CD1c-positive myeloid dendritic cell (primary cell): ENCODE results near the gene RHOG.
"Not testable (repeated sequence)": the region's sequence is repeated elsewhere in the genome, so short reads cannot be mapped to it uniquely, and the experiment has no call there.

Source experiments
- DNase-seq: peaks from one replicate; pipeline ENCODE4 v3.0.0-alpha.2; 2016; ENCODE audit errors: extremely low spot score

Gene RHOG

DNA sequence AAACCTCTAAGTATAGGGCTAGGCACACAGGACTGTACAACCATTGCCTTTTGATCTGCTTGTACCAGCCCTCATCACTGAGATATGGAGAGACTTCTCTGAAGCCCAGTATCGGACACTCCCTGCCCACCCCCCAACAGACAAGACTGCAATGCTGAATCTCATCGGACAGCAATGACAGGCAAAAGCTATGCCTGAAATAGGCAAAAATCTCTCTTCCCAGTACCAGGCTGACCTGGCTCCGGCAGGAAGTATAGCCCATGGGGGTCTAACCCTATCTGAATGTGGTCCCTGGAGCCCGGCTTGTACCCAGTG, 6.5 kb downstream of the RHOG start:
- no peak for DNase-seq

DNA sequence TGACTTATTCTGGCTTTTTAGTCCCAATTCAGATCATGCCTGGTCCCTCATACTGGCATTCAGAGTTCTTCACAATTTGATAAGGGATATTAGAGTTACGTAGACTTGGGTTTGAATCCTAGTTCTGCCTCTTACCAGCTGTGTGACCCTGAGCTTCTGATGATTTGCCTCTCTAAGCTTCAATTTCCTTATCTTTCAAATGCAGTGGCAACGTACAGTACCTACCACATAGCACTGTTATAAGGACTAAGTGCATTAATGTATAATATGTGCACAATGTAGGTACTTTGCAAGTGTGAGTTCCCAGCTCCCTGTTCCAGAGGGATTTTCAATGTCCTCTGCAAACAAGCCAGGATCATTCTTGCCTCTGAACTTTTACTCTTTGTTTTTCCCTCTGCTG, 7.3 kb downstream of the RHOG start:
- DNase-seq, result no peak

DNA sequence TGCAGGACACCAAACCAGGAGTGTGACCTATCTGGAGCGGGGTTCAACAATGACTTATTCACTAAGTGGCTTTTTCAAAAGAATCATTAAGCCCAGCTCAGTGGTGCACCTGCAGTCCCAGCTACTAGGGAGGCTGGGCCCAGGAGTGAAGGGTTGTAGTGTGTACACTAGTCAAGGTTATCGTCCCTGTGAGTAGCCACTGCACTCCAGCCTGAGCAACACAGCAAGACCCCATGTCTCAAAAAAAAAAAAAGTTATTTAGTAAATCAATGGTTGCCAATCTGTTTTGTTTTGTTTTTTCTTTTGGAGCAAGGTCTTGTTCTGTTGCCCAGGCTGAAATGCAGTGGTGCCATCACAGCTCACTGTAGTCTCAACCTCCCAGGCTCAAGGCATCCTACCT, 7.9 kb downstream of the RHOG start:
- no peak for DNase-seq

DNA sequence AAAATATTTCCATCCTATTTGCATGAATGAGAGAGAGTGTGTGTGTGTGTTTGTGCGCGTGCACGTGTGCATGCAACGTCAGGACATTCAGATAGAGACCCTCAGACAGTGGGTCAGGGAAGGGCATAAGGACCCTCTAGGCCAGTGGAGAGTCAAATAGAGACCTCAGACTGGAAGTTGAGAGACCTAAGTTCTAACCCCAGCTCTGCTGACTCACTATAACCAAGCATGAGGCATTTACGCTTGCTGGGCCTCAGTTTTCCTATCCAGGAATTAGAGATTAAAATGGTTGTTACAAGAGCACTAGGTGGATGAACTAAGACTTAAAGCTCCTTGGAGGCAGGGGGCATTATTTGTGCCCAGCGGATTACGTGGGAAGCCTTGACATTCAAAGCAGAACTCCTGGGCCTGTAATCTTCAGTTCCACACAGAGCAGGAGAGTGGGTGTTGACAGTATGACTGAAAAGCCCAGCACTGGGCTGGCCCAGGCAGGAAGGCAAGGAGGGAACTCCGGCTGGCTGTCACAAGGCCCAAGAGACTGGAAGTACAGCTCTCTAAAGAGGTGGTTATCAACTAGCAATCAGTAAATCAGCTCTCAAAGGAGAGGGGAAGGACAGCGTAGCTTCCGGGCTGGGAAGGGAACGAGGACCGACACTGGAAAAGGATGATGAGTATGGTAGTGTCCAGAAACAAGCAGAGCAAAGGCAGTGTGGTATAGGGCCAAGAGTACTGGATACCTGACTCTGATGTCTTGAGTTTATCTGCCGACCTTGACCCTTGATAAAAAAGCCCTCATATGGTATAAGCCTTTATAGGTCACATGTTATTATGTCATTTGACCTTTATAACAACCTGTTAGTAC, 9.2 kb downstream of the RHOG start:
- DNase-seq, result peak; percentile 91

DNA sequence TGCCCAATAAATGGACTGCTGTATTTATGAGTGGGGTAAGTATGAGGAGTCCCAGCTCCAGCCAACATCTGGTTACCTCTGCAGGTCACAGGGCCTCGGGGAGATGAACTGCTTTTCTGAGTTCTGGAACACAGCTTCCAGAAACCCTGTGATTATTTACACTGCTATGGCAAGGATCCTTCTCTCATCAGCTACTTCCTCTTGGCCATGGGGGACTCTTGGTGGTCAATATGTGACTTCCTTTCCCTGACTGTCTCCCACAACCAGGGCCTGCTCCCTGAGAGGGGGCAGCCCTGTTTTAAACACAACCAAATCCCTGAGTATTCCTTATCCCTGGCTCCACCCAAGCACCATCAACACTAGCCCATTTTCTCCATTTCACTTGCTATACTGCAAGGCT, 10.0 kb downstream of the RHOG start:
- DNase-seq, result peak; percentile 44

DNA sequence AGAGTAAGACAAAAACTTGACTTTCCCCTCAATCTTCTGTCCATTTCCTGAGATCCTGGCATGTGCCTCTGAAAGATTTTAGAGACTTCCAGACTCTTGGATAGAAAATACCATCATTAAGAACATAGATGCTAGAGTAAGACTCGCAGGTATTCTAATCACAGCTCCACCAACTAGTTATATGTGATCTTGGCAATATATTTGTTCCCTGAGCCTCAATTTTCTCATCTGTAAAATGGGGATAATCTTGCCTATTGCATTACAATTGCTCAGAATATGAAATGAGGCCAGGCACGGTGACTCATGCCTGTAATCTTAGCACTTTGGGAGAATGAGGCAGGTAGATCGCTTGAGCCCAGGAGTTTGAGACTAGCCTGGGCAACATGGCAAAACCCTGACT, 10.7 kb downstream of the RHOG start:
- DNase-seq, result no peak

DNA sequence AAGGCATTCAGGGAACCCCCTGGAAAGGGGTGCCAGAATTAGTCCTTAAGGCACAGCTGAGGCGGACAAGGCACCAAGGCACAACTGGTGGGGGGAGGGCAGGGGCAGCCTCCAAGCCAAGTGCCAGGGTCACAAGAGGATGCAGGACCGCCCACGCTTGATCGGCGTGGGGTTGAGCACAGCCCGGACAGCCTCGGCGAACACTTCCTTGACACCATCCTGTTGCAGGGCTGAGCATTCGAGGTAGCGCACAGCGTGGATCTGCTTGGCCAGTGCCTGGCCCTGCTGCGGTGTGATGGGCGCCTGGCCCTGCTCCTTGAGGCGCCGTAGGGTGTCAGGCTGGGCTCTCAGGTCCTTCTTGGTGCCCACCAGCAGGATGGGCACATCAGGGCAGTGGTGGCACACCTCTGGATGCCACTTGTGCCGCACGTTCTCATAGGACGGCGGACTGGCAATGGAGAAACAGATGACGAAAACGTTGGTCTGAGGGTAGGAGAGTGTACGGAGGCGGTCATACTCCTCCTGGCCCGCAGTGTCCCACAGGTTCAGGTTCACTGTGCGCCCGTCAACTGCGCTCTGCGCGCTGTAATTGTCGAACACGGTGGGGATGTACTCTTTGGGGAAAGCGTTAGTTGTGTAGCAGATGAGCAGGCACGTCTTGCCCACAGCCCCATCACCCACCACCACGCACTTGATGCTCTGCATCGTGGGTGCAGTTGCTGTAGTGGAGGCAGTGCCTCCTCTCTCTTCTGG, 13.1 kb downstream of the RHOG start:
- no peak for DNase-seq

DNA sequence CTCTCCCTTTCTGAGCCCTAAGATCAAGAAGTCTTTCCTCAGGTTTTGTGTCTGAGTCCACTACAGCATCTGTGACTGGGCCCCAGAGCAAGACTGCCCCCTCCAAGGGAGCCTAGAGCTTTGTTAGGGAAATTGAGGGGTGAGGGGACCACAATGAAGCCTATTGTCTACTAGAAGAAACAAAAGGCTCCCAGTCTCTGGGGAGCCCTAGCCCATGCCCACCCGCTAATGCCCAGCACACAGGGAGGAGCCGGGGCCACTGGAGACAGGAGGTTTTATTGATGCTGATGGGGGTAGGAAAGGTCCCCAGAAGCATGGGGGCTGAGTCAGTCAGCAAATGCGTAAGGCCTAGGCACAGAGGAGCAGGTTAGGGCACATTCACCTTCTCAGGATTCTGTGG, 14.0 kb downstream of the RHOG start:
- DNase-seq, result no peak

DNA sequence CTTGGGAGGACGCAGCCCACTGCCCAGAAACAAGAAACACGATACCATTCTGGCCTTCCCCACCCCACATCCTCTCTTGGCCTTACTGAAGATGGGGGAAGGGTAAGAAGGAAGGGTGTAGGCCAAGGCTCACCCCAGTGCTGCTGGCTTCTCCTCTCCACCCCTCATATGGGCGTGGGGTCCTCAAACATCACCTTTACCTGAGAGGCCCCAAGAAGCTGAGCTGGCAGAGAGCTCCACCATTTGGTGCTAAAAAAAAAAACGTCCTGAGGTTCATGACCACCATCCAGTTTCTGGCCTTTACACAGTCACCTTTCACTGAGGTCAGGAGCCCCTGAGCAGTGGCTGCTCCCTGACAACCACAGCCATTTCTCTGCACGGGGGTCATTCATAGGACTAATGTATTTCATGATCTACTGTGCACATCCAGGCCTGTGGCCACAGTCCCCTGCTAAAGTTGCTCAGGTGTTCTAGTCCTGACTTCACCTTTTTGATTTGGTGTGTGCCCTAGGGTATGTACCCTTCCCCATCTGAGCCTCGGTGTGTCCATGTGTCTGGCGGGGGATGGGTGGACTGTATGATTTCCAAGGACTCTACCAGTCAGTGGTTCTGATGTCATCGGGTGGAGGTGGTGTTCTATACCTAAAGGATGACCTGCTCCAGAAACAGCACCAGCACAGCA, 15.1 kb downstream of the RHOG start:
- no peak for DNase-seq

DNA sequence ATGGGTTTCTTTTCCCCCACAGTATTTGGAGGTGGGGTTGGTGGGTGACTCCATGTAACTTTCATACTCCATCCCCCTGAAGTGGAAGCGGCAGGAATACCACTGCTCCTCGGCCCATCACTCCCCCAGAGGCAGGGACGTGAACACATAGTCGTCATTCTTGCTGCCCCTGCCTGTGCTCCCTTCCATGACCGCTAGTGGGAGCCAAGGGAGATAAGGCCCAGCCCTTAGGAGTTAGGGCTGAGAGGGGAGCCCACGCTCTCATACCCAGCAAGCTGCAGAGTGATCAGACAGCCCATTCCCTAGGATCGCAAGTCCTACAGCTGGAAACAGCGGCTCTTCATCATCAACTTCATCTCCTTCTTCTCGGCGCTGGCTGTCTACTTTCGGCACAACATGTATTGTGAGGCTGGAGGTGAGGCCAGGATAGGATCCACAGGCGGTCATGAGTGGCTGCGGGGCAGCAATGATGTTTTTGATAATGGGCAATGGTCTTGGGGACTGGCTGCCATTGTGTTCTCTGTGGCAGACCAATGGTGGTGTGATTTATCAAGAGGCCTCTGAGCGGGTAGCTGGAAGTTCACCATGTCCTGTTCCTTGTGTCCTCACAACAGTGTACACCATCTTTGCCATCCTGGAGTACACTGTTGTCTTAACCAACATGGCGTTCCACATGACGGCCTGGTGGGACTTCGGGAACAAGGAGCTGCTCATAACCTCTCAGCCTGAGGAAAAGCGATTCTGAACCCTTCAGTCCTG, 15.9 kb downstream of the RHOG start:
- peak; percentile 82 for DNase-seq

DNA sequence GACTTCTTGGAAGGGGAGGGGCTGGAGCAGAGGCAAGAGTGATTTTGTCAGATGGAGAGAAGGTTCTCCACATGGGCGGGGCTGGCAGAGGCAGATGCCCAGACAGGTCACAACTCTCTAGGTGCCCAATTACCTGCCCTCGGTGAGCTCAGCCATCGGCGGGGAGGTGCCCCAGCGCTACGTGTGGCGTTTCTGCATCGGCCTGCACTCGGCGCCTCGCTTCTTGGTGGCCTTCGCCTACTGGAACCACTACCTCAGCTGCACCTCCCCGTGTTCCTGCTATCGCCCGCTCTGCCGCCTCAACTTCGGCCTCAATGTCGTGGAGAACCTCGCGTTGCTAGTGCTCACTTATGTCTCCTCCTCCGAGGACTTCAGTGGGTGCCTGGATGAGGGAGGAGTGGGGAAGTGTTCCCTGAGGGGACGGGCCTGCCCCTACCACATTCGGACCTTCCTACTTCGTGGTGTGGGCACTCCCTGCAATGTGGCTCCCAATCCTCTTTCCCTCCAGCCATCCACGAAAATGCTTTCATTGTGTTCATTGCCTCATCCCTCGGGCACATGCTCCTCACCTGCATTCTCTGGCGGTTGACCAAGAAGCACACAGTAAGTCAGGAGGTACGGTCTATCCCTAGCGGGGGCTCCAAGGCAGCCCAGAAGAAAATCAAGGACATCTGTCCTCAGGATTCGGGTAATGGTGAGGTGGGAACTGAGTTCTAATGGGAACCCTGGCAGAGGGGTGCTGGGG, 16.8 kb downstream of the RHOG start:
- no peak for DNase-seq

DNA sequence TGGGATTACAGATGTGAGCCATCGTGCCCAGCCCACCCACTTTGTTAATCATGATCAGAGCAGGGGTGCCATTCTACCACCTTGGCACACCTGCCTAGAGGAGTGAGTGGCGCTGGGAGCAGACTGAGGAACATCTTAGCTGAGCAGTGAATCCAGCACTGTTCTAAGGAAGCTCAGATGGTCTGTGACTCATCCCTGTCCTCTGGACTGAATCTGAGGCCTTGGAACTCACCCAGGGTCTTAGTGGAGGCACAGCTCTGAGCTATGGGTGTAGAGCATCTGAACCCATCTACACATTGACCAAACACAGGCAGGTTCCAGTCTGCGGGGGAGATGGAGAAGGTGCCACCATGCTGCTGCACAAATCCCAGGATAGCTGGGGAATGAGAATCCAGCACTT, 17.5 kb downstream of the RHOG start:
- DNase-seq, result no peak

DNA sequence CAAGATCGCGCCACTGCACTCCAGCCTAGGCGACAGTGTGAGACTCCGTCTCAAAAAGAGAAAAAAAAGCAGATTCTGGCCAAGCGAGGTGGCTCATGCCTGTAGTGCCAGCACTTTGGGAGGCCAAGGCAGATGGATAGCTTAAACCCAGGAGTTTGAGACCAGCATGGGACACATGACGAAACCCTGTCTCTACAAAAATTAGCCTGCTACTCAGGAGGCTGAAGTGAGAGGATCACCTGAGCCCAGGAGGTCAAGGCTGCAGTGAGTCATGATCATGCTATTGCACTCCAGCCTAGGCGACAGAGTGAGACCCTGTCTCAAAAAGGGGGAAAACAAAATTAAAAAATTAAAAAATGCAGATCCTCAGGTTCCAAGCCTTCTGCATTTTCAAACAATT, 18.4 kb downstream of the RHOG start:
- DNase-seq, result no peak

DNA sequence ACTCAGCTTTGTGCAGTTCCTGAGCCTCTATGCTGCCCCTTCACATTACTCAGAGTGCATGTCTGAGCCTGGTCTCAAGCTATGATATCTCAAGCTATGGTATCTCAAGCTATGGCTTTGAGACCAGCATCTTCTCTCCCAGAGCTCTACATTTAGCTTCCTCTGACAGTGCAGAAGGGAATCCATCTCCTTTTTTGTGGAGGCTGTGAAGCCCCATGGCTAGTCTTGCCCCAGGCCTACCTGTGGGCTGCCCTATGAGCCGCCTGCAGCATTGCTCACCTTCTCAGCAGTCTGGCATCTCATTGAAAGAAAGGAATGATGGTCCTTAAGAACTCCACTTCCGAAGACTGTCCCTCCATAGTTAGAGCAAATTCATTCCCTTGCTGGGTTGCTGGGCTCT, 19.8 kb downstream of the RHOG start:
- DNase-seq, result no peak

DNA sequence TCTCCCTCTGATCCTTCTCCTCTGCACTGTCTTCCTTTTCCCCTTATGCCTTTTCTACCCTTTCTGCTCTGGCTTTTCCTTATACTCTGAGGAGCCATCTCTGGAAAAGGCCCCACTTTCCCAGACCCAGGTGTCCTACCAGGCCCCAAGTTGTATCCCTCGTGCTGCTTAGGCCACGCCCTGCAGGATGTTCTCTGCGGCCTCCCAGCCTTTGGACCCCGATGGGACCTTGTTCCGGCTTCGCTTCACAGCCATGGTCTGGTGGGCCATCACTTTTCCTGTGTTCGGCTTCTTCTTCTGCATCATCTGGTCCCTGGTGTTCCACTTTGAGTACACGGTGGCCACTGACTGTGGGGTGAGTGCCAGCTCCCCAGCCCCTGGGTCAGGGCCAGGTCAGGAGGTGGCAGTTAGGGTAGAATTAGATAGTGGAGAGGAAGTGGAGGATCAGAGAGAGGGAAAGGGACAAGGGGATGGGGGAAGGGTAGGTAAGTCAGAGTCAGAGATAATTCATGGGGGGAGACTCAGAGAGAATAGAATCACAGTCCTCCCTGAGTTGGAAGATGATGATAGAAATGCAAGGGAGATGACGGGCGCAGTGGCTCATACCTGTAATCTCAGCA, 23.5 kb downstream of the RHOG start:
- DNase-seq, result no peak

DNA sequence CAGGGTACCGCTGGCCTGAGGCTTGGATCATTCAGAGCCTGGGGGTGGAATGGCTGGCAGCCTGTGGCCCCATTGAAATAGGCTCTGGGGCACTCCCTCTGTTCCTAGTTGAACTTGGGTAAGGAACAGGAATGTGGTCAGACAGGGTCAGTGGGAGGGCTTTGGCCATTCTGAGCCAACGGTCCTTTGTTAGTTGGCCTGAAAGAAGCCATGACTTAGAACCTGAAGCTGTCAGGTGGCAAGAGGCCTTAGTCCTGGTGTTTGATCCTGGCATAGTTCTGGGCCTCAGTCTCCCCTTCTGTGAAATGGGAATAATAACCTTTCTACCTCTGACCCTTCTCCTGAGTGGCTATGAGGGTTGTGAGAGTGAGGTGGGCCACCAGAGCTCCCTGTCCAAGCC, 24.1 kb downstream of the RHOG start:
- DNase-seq, result no peak

DNA sequence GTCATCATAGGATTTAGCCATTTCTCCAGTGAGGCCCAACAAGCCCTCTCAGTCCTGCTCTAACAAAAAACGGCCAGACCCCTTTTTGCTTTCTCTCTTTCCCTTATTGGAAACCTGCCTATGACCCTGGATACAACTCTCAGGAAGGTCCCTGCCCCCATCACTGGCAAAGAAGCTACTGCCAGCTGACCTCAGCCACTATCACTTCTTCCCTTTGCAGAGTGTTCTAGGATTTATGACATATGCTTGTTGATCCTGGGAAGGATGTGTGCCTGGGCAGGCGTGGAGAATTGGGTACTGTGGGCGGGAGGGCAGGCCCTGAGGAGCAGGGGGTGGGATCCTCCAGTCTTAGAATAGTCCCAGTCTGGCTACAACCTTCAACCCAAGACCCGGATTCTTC, 24.9 kb downstream of the RHOG start:
- DNase-seq, result no peak

DNA sequence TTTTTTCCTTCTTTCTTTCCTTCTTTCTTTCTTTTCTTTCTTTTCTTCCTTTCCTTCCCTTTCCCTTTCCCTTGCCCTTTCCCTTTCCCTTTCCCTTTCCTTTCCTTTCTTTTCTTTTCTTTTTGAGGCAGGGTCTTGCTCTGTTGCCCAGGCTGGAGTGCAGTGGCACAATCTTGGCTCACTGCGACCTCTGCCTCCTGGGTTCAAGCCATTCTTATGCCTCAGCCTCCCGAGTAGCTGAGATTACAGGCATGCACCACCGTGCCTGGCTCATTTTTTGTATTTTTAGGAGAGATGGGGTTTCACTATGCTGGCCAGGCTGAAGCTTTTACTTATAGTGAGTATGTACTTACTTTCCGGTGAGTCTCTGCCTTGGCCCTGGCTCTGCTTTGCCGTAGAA, 25.9 kb downstream of the RHOG start:
- DNase-seq, result not testable (repeated sequence)

DNA sequence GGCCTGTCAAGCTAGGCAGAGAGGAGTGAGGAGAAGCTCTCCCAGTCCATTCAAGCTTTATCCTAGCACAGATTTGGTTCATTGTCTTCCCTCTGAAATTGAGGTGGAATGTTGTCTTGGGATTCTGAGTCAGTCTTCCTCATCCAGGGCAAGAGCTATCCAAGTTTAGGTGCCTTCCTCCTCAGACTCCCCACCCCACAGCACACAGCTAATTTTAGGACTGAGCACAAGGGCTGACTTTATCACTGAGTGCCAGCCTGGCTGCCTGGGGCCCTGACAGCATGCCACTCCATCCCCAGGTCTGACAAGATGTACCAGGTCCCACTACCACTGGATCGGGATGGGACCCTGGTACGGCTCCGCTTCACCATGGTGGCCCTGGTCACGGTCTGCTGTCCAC, 29.8 kb downstream of the RHOG start:
- DNase-seq, result no peak

DNA sequence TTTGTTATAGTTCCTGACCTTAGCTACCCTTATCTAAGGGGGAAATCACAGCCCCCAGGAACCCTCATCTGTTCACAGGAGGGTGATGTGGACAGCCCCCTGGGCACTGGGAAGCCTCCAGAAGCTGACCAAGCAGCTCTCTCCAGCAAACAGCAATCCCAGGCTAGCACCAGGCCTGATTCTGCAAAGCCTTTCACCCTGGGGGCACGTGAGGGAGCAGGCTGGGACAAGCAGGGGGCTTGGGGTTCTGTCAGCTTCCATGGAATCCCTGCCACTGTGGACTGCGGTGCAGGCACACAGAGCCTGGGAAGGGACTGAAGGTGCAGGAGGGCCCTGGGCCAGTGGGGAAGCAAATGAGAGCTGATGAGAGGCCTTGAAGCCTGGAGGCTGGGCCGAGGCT, 30.3 kb downstream of the RHOG start:
- no peak for DNase-seq

DNA sequence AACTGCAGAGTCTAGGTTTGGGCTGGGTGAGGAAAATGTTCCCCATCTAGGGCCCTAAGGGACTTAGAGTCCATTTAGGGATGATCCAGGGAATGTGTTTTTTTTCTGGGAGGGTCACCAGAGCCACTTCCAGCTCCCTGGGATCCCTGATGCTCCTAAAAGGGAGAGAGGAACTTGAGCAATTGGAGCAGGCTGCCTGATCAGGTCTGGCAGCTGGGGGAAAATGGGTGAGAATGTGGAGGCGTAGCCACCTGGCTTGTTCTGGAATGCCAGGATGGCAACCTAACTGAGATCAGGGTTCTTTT, 31.2 kb downstream of the RHOG start:
- DNase-seq, result no peak
